GM23248 (cell line): ENCODE results near the gene TSPAN9. TPM values are rescaled to one million over a fixed set of nuclear protein-coding genes. Genes with fewer than 3 reads are reported as not detected.

Source experiments
- DNase-seq: peaks from one replicate; pipeline ENCODE4 v3.0.0-alpha.2; 2015
- H2AFZ ChIP-seq: fragments of 200-600 bp; sonication (generic); 2 replicates; pipeline ENCODE4 v1.6.1; 2016; ENCODE audit warnings: antibody characterized with exemption
- H3F3A ChIP-seq: fragments of 200-600 bp; sonication (generic); 2 replicates; pipeline ENCODE4 v1.6.1; 2016; ENCODE audit warnings: mild to moderate bottlenecking, antibody characterized with exemption, mixed run types; ENCODE audit not compliant: insufficient read depth
- H3K27ac ChIP-seq: fragments of 200-600 bp; sonication (generic); 2 replicates; pipeline ENCODE4 v1.5.1; 2016; ENCODE audit warnings: mild to moderate bottlenecking
- H3K27me3 ChIP-seq: fragments of 200-600 bp; sonication (generic); replicated peaks from 2 replicates; pipeline ENCODE4 v1.6.1; 2016; ENCODE audit warnings: mild to moderate bottlenecking; ENCODE audit not compliant: insufficient read depth
- H3K36me3 ChIP-seq: fragments of 200-600 bp; sonication (generic); 2 replicates; pipeline ENCODE4 v1.6.1; 2016; ENCODE audit warnings: low read depth, mild to moderate bottlenecking
- H3K4me1 ChIP-seq: fragments of 200-600 bp; sonication (generic); 2 replicates; pipeline ENCODE4 v1.6.1; 2016; ENCODE audit warnings: mild to moderate bottlenecking; ENCODE audit not compliant: insufficient read depth
- H3K4me2 ChIP-seq: fragments of 200-600 bp; sonication (generic); one replicate; pipeline ENCODE4 v1.6.1; 2016; ENCODE audit warnings: mild to moderate bottlenecking; ENCODE audit not compliant: unreplicated experiment
- H3K4me3 ChIP-seq: fragments of 200-600 bp; sonication (generic); 2 replicates; pipeline ENCODE4 v1.5.1; 2016; ENCODE audit warnings: mild to moderate bottlenecking
- H3K79me2 ChIP-seq: fragments of 200-600 bp; sonication (generic); 2 replicates; pipeline ENCODE4 v1.6.1; 2016; ENCODE audit warnings: mild to moderate bottlenecking; ENCODE audit not compliant: insufficient read depth
- H3K9ac ChIP-seq: fragments of 200-600 bp; sonication (generic); 2 replicates; pipeline ENCODE4 v1.6.1; 2016; ENCODE audit warnings: mild to moderate bottlenecking
- H3K9me2 ChIP-seq: fragments of 200-600 bp; sonication (generic); 2 replicates; pipeline ENCODE4 v1.6.1; 2016; ENCODE audit warnings: mixed run types, mild to moderate bottlenecking, moderate library complexity; ENCODE audit not compliant: insufficient read depth
- H3K9me3 ChIP-seq: fragments of 200-600 bp; sonication (generic); one replicate; pipeline ENCODE4 v1.6.1; 2017; ENCODE audit warnings: low read depth
- H4K20me1 ChIP-seq: fragments of 200-600 bp; sonication (generic); 2 replicates; pipeline ENCODE4 v1.6.0; 2016; ENCODE audit not compliant: insufficient read depth
- EZH2 ChIP-seq: fragments of 200-600 bp; sonication (generic); IDR thresholded peaks from 2 replicates; pipeline ENCODE4 v1.6.1; 2018; ENCODE audit warnings: antibody characterized with exemption, mild to moderate bottlenecking; ENCODE audit not compliant: insufficient read depth, poor library complexity, severe bottlenecking
- EZH2phosphoT487 ChIP-seq: fragments of 200-600 bp; sonication (generic); IDR thresholded peaks from 2 replicates; pipeline ENCODE4 v1.6.1; 2018; ENCODE audit warnings: antibody characterized with exemption, moderate library complexity, mild to moderate bottlenecking, low read depth; ENCODE audit not compliant: insufficient read depth
- WGBS, 2 experiments: methylation state at CpG; one replicate each; pipeline ENCODE4 v1.1.6; 2015 to 2017; ENCODE audit warnings: low lambda C conversion rate in 2 of 2, low coverage in 1 of 2; ENCODE audit errors: missing lambda C conversion rate in 2 of 2; 5-methylcytosine and 5-hydroxymethylcytosine counted together
- in situ Hi-C: fragments of 300-500 bp; cut with MboI; formaldehyde crosslinking; loops from 2 replicates; pipeline ENCODE4 v1.15.0; 2020
- polyA plus RNA-seq: library from polyadenylated mRNA; unstranded; fragments of >200 nt; fragmentation: Nextera tagmentation; extraction: Ambion mirVana; gene quantifications from 2 replicates; pipeline ENCODE4 v1.2.1, GENCODE V29; 2016
- total RNA-seq: library from RNA; depleted of rRNA; stranded (reverse); fragments of >200 nt; shearing (Covaris generic); gene quantifications from 2 replicates; pipeline ENCODE4 v1.2.3, GENCODE V29; 2014

The TSPAN9 gene
- total and polyA plus RNA-seq, 2 experiments from 2014 or later, result 9.5 to 14.4 TPM

DNA sequence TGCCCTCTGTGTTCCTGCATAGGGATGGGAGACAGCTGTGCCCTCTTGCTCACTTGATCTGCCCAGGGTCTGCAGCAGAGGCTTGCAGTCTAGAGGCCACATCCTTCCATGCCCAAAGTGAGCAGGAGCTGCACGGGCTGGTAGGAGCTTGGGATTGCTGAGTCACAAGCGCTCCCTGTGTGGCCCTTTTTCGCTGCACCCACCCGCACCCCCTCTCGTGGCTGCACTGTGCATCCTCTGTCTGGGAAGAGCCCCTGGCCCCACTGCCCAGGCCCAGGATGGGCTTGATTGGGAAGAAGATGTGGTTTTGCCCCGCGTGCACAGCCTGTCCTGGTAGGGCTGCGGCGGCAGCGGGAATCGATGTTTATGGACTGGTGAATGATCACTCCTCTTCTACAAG is 192.4 kb downstream of the TSPAN9 start:
- no peaks in the 10 kb centered on the region for H4K20me1 ChIP-seq
- TF ChIP-seq EZH2, result no peak
- no peak for TF ChIP-seq EZH2phosphoT487

DNA sequence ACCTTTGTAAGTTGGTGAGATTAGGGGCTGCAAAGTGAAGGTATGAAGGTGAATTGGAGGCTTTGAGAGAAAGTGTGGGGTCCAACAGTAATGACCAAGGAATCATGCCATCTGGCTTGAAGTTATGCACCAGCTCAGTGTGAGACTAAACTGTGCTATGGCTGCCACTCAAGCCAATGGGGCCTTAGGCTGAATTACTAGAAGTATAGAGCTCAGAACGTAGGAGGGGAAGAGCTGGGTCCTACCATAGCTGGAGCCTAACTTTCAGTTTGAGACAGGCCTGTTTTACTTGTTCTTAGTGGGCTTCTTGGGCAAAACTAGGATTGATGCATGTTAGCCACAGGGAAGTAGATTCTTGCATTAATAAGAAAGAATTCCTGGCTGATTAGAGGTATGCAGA is 194.0 kb downstream of the TSPAN9 start:
- in situ Hi-C loops, result no loop called here
- H3K79me2 ChIP-seq, result no peaks in the 10 kb centered on the region
- H3K36me3 ChIP-seq, result no peaks in the 10 kb centered on the region
- H4K20me1 ChIP-seq, result no peaks in the 10 kb centered on the region
- H3F3A ChIP-seq, result no peaks in the 10 kb centered on the region
- no peak overlapping the region for H2AFZ ChIP-seq
- no peaks in the 10 kb centered on the region for H3K9me2 ChIP-seq
- no peak overlapping the region for H3K27ac ChIP-seq
- no peak for DNase-seq
- H3K4me1 ChIP-seq, result no peaks in the 10 kb centered on the region
- WGBS, 2 experiments, result 94 to 96% methylated on average over 1 of the region's 1 CpG
- H3K9me3 ChIP-seq, result no peaks in the 10 kb centered on the region
- H3K4me3 ChIP-seq, result no peak overlapping the region
- TF ChIP-seq EZH2, result no peak
- TF ChIP-seq EZH2phosphoT487, result no peak
- no peak overlapping the region for H3K4me2 ChIP-seq
- H3K9ac ChIP-seq, result no peak overlapping the region
- H3K27me3 ChIP-seq, result no peaks in the 10 kb centered on the region

More for the DNA sequence above, 192.4 kb downstream of the TSPAN9 start:
- no peak overlapping the region for H3K4me2 ChIP-seq
- no peaks in the 10 kb centered on the region for H3K27me3 ChIP-seq
- no peak overlapping the region for H3K4me3 ChIP-seq
- H3K79me2 ChIP-seq, result no peaks in the 10 kb centered on the region
- no peaks in the 10 kb centered on the region for H3K4me1 ChIP-seq
- H3K36me3 ChIP-seq, result no peaks in the 10 kb centered on the region
- H3K9me3 ChIP-seq, result no peaks in the 10 kb centered on the region
- H2AFZ ChIP-seq, result no peak overlapping the region
- no peak overlapping the region for H3K9ac ChIP-seq
- in situ Hi-C loops, result no loop called here
- H3K27ac ChIP-seq, result no peak overlapping the region
- no peaks in the 10 kb centered on the region for H3F3A ChIP-seq
- 84 to 85% methylated on average over 11 of the region's 11 CpGs for WGBS, 2 experiments
- DNase-seq, result no peak
- H3K9me2 ChIP-seq, result no peaks in the 10 kb centered on the region

DNA sequence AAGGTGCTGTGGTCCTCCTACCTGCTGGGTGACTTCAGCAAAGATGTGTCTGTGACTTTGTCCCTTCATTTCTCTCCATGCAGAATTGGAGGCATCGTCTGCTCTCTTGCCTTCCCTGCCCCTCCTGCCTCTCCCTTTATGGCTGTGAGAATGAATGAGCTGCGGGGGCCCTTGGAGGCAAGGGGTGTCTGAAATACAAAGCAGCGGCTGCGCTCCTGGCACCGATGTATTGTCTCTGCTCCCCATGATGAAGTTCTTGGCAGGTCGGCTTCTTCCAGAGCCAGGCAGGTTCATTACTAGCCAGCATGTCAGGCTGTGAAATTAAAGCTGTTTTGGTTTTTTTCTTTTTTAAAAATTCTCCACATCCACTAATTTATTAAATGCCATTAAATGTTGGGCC is 194.5 kb downstream of the TSPAN9 start:
- no peak for DNase-seq
- Histone ChIP-seq H3K9ac (no peak overlapping the region), H4K20me1 (no peaks in the 10 kb centered on the region), H3K9me3 (no peaks in the 10 kb centered on the region), H3F3A (no peaks in the 10 kb centered on the region), H3K4me2 (no peak overlapping the region), H3K4me1 (no peaks in the 10 kb centered on the region), H3K79me2 (no peaks in the 10 kb centered on the region), H3K9me2 (no peaks in the 10 kb centered on the region), H3K4me3 (no peak overlapping the region), H2AFZ (no peak overlapping the region), H3K36me3 (no peaks in the 10 kb centered on the region), H3K27me3 (no peaks in the 10 kb centered on the region), H3K27ac (no peak overlapping the region)
- in situ Hi-C loops, result no loop called here
- WGBS, 2 experiments, result 85 to 86% methylated on average over 6 of the region's 6 CpGs
- TF ChIP-seq EZH2 (no peak), EZH2phosphoT487 (no peak)

DNA sequence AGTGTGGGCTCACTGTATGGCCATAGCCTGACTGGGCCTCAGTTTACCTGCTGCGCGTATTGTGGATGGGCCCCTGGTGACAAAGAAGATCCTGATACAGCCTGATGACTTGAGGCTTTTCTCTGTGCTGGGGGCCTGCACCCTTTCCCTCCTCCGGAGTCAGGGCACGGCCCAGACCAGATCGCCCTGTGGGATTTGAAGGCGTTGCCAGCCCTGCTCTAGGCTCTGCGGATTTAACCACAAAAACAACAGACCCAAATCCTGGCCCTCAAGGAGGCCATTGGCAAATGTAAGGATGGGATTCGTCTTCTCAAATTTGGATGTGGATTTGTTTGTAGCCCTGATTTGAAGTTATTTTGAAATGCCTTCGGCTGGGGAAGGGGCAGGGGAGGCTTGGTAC is 195.8 kb downstream of the TSPAN9 start:
- DNase-seq, result no peak
- 94 to 96% methylated on average over 9 of the region's 9 CpGs for WGBS, 2 experiments
- no peaks in the 10 kb centered on the region for H3K27me3 ChIP-seq
- no peak overlapping the region for H3K4me3 ChIP-seq
- in situ Hi-C loops, result no loop called here
- H3K9me3 ChIP-seq, result no peaks in the 10 kb centered on the region
- no peak overlapping the region for H3K4me2 ChIP-seq
- TF ChIP-seq EZH2, result no peak
- H3K9ac ChIP-seq, result no peak overlapping the region
- no peak overlapping the region for H2AFZ ChIP-seq
- H3K36me3 ChIP-seq, result no peaks in the 10 kb centered on the region
- no peaks in the 10 kb centered on the region for H4K20me1 ChIP-seq
- no peaks in the 10 kb centered on the region for H3K79me2 ChIP-seq
- H3K27ac ChIP-seq, result no peak overlapping the region
- no peaks in the 10 kb centered on the region for H3K9me2 ChIP-seq
- no peaks in the 10 kb centered on the region for H3K4me1 ChIP-seq
- no peaks in the 10 kb centered on the region for H3F3A ChIP-seq

DNA sequence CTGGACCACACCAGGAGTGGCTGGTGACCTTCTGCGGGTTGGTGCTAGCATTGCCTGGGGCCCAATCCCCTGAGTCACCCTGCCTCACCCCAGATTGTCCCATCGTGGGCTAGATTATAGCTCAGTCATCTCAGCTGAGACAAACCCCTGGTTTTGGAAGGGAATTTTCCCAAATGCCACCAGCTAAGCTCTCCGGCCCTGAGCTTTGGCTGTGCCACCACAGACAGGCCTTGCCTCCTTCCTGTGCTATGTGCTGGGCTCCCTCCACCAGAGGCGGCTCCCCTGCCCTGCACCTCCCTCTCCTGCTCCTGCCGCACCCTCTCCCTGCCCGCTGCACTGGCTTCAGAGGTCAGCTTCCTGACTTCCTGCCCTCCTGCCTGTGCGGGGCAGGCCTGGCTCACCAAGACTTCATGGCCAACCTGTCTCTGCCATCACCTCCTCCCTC is 196.3 kb downstream of the TSPAN9 start:
- no peaks in the 10 kb centered on the region for H3K9me2 ChIP-seq
- H3K4me3 ChIP-seq, result no peak overlapping the region
- no peaks in the 10 kb centered on the region for H3K36me3 ChIP-seq
- no peaks in the 10 kb centered on the region for H4K20me1 ChIP-seq
- H3K27ac ChIP-seq, result no peak overlapping the region
- TF ChIP-seq EZH2phosphoT487, result no peak
- TF ChIP-seq EZH2, result no peak
- no peaks in the 10 kb centered on the region for H3F3A ChIP-seq
- in situ Hi-C loops, result no loop called here
- DNase-seq, result peak; percentile 63
- no peak overlapping the region for H3K9ac ChIP-seq
- H2AFZ ChIP-seq, result no peak overlapping the region
- no peaks in the 10 kb centered on the region for H3K9me3 ChIP-seq
- no peaks in the 10 kb centered on the region for H3K79me2 ChIP-seq
- no peaks in the 10 kb centered on the region for H3K4me1 ChIP-seq
- H3K27me3 ChIP-seq, result no peaks in the 10 kb centered on the region
- 60 to 66% methylated on average over 7 of the region's 7 CpGs for WGBS, 2 experiments
- H3K4me2 ChIP-seq, result no peak overlapping the region
